Measurements from ENCODE around the gene LRRC9. TPM values are rescaled to one million over a fixed set of nuclear protein-coding genes. Genes with fewer than 3 reads are reported as not detected.

Gene LRRC9
- polyA plus RNA-seq, 1 of the 3 experiments (the other 2 are of a cell fraction): not detected

GRCh38 chr14:59998564-59998963, 78.6 kb downstream of the LRRC9 start:
- H3F3A ChIP-seq (replicated peaks; ENCODE audit: insufficient read depth): no peaks in the 10 kb centered on the region
- no peak for DNase-seq
- H3K9me3 ChIP-seq: no peaks in the 10 kb centered on the region
- H3K36me3 ChIP-seq (replicated peaks in 1 of 2; ENCODE audit: control insufficient read depth in 1 of 2, insufficient read depth in 2 of 2, low read length in 1 of 2): no peaks in the 10 kb centered on the region
- no peak overlapping the region for H3K4me2 ChIP-seq
- no peak overlapping the region for H3K27ac ChIP-seq (ENCODE audit: low read depth in 2 of 2, low read length in 1 of 2)
- no peak overlapping the region for H3K9ac ChIP-seq
- ChIA-PET CTCF (interaction anchor here (1.1 kb wide), 1 partner anchor 34 kb away, joined by 3 read pairs; no protein-coding TSS in a partner anchor), POLR2A (no interaction called here)
- H3K4me1 ChIP-seq (ENCODE audit: control insufficient read depth in 1 of 2, insufficient read depth in 2 of 2, low read depth in 1 of 2, low read length in 1 of 2): peaks cover 0 to 3% of the 10 kb centered on the region in 2 experiments; a peak in 2 of 4 replicates
- no peaks in the 10 kb centered on the region for H3K27me3 ChIP-seq (ENCODE audit: insufficient read depth)
- H3K4me3 ChIP-seq (ENCODE audit: low read depth in 2 of 2, low read length in 1 of 2): no peak overlapping the region
- H4K20me1 ChIP-seq (ENCODE audit: insufficient read depth): no peaks in the 10 kb centered on the region
- H2AFZ ChIP-seq (ENCODE audit: low read depth): no peak overlapping the region
- no peaks in the 10 kb centered on the region for H3K9me2 ChIP-seq
- no peak for TF ChIP-seq TEAD4 (IDR thresholded peaks at IDR 0.05; ENCODE audit: borderline replicate concordance, insufficient read depth)
- TF ChIP-seq REST (IDR thresholded peaks at IDR 0.05; ENCODE audit: low read depth, low read length): no peak
- no peak for TF ChIP-seq ZBTB33 (IDR thresholded peaks at IDR 0.05; ENCODE audit: borderline replicate concordance, low read depth)
- no peak for TF ChIP-seq TCF12 (IDR thresholded peaks at IDR 0.05)
- TF ChIP-seq EP300 (IDR thresholded peaks at IDR 0.05; ENCODE audit: borderline replicate concordance in 1 of 2, low read depth in 1 of 2, low read length in 1 of 2): no peak
- TF ChIP-seq MXI1 (IDR thresholded peaks at IDR 0.05; ENCODE audit: low read depth, low read length): no peak
- no peak for TF ChIP-seq SIN3A (IDR thresholded peaks at IDR 0.05; ENCODE audit: borderline replicate concordance, low read depth, low read length)
- no peak for TF ChIP-seq MAX (IDR thresholded peaks at IDR 0.05; ENCODE audit: low read depth)
- TF ChIP-seq SMC3 (IDR thresholded peaks at IDR 0.05; ENCODE audit: low read depth, low read length): no peak
- 74% methylated on average over 1 of the region's 1 CpG for WGBS (ENCODE audit: low lambda C conversion rate)
- no peaks in the 10 kb centered on the region for H3K79me2 ChIP-seq (ENCODE audit: insufficient read depth)

DNA sequence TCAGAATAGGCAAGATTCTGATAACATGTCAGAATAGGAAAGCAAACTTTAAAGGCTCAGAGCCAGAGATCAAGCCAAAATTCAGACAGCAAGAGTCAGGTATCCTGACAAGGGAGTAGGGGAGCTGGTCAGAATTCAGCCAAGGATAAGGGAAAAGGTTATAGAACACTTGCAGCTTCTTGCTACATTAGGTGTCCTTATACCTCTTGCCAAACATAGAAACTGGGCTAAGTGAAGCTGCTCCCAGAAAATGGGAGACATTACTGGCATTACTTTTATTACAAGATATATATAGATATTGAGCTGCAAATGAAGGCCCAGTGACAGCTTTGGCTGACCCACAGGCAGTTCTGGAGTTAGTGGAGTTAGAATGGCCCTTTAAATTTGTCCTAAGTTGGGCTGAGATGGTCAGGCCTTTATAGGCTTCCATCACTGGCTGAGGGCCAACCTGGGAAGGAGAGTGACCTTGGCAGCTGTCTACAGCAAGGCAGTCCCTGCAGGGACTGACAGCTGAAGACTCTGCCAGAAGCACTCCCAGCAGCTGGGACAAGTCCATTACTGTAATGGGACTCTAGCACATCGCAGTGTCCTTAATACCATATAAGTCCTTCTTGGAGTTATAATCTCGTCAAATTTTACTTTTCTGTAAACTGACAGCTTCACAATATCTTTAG, 83.0 kb downstream of the LRRC9 start:
- CTCF ChIA-PET: interaction anchor here (0.7 to 1.2 kb wide), 2 partner anchors 14 to 61 kb away, joined by 3 read pairs; no protein-coding TSS in a partner anchor
- no peak for DNase-seq

More for the DNA sequence above, 83.0 kb downstream of the LRRC9 start:
- no peaks in the 10 kb centered on the region for H3K9me3 ChIP-seq
- peaks cover 0 to 3% of the 10 kb centered on the region in 2 experiments; a peak in 2 of 4 replicates for H3K4me1 ChIP-seq (ENCODE audit: control insufficient read depth in 1 of 2, insufficient read depth in 2 of 2, low read depth in 1 of 2, low read length in 1 of 2)
- no peak overlapping the region for H3K4me2 ChIP-seq
- H3K36me3 ChIP-seq (replicated peaks in 1 of 2; ENCODE audit: control insufficient read depth in 1 of 2, insufficient read depth in 2 of 2, low read length in 1 of 2): no peaks in the 10 kb centered on the region
- no peaks in the 10 kb centered on the region for H3K9me2 ChIP-seq
- H3K4me3 ChIP-seq (ENCODE audit: low read depth in 2 of 2, low read length in 1 of 2): no peak overlapping the region
- 42% methylated on average over 2 of the region's 2 CpGs for WGBS (ENCODE audit: low lambda C conversion rate)
- no peaks in the 10 kb centered on the region for H3F3A ChIP-seq (replicated peaks; ENCODE audit: insufficient read depth)
- H3K27me3 ChIP-seq (ENCODE audit: insufficient read depth): no peaks in the 10 kb centered on the region
- no peaks in the 10 kb centered on the region for H4K20me1 ChIP-seq (ENCODE audit: insufficient read depth)
- TF ChIP-seq REST (IDR thresholded peaks at IDR 0.05; ENCODE audit: low read depth, low read length): no peak
- TF ChIP-seq FOXJ3 (CRISPR knock-in tag; IDR thresholded peaks at IDR 0.05): no peak
- no peak overlapping the region for H2AFZ ChIP-seq (ENCODE audit: low read depth)
- POLR2A ChIA-PET: no interaction called here
- no peak overlapping the region for H3K9ac ChIP-seq
- no peak overlapping the region for H3K27ac ChIP-seq (ENCODE audit: low read depth in 2 of 2, low read length in 1 of 2)
- H3K79me2 ChIP-seq (ENCODE audit: insufficient read depth): no peaks in the 10 kb centered on the region

Measured in SK-N-SH (cell line).